Measurements from ENCODE around the gene MAEA. TPM values are rescaled to one million over a fixed set of nuclear protein-coding genes. Genes with fewer than 3 reads are reported as not detected.
"Not testable (repeated sequence)": the region's sequence is repeated elsewhere in the genome, so short reads cannot be mapped to it uniquely, and the experiment has no call there.

Gene MAEA
- total RNA-seq, 3 donors from 2014 or later, result 61.9 to 66.9 (median 65.3) TPM

DNA sequence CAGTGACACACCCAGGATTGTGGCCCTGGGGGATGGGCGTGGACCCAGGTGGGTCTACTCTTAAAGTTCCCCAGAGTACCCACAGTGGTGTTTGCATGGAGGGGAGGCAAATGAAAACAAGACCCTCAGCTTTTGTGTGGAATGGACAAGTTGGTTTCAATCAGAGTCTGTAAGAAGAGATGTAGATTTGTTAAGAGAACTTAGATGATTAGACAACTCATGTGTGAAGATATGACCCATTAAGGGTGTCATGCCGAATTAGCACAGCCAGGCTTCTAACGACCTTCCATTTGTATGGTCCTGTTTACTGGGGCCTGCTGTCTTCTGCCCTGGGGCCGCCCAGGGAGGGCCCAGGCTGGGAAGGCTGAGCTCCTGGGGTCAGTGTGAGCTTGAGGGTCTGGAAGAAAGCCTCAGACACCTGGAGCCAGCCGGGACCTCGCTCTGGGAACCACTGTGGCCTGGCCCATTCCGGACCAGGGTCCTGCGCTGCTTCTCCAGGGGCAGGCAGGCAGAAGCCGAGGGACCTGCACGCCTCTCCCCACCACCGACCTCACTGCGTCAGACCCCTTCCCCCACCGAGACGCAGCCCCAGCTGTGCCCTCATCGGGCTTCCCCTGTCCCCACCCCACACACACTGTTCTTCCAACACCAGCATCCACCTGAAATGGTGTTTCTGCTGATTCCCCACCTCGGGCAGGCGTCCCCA, 77.7 kb downstream of the MAEA start:
- no peaks in the 10 kb centered on the region for H3K4me1 Mint-ChIP-seq (ENCODE audit: low read depth)
- no peaks in the 10 kb centered on the region for H3K9me3 Mint-ChIP-seq
- no peak overlapping the region for H3K4me3 Mint-ChIP-seq
- H3K36me3 Mint-ChIP-seq (ENCODE audit: insufficient read depth), result peaks cover 15% of the 10 kb centered on the region
- no peak for DNase-seq
- H3K27me3 Mint-ChIP-seq (ENCODE audit: low read depth), result no peaks in the 10 kb centered on the region
- ATAC-seq, result no peak

DNA sequence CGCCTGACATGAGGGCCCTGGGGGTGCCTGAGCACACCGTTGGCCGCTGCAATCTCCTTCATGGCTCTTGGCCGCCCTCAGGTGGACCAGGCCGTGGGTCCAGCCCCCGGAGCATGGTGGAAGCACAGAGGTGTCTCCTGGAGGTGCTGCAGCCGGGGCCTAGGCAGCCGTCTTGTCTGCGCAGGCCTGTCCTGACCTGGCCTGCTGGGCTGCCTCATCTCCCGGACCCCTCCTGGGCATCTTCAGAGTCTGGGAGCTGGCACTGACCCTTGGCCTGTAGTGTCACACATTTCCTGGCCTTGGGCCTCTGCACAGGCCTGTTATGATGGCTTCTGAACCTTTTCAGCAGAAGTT, 78.2 kb downstream of the MAEA start:
- Mint-ChIP-seq H3K27me3 (ENCODE audit: low read depth) (no peaks in the 10 kb centered on the region), H3K36me3 (ENCODE audit: insufficient read depth) (peaks cover 20% of the 10 kb centered on the region), H3K9me3 (no peaks in the 10 kb centered on the region), H3K4me3 (no peak overlapping the region), H3K4me1 (ENCODE audit: low read depth) (no peaks in the 10 kb centered on the region)
- no peak for ATAC-seq
- no peak for DNase-seq

DNA sequence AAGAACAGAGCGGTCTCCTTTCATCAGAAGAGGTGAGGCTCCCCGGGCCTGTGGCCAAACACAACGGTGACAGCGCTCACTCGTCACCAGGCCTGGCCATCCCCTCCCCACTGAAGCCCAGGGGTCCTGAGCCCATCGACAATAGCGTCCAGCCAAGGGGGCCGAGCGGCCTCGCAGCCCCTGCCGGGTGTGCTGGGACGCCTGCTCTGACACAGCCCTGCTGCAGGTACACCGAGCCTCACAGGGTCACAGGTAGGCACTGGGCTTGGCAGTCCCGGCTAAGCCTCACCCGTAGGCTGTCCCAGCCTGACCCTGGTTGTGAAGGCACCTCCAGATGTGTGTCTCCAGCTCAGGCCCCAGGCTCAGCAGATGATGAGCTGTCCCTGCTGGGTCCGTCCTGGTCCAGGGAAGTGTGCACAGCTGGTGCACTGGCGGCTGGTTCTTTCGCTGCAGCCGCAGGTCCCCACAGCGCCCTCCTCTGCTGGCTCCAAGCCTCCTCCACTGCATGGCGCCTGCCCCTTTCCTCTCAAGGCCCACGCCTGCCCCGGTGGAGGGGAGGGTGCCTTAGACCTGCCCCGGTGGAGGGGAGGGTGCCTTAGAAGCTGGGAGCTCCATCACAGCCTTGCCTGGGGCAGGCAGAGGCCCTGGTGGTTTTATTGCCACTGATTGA, 78.9 kb downstream of the MAEA start:
- Mint-ChIP-seq H3K9me3 (no peaks in the 10 kb centered on the region), H3K27me3 (ENCODE audit: low read depth) (no peaks in the 10 kb centered on the region), H3K36me3 (ENCODE audit: insufficient read depth) (peaks cover 25% of the 10 kb centered on the region), H3K4me1 (ENCODE audit: low read depth) (no peaks in the 10 kb centered on the region), H3K4me3 (no peak overlapping the region)
- no peak for DNase-seq
- ATAC-seq, result no peak

DNA sequence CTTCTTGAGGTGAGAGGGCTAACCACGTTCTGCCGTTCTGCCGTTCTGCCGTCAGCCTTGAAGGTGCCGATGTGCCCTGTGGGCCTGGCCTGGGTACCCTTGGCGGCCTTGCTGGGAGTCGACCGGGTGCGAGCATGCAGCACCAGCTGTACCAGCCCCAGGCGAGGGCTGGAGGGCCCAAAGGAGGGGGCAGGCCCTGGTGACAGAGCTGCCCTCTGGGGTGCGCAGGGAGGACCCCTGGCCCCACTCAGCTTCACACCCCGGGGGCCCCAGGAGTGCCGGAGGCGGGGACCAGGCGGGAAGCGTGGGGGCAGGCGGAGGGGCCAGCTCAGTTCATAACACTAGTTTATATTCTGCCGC, 79.4 kb downstream of the MAEA start:
- H3K27me3 Mint-ChIP-seq (ENCODE audit: low read depth), result no peaks in the 10 kb centered on the region
- no peak overlapping the region for H3K4me3 Mint-ChIP-seq
- H3K9me3 Mint-ChIP-seq, result no peaks in the 10 kb centered on the region
- no peak for ATAC-seq
- H3K4me1 Mint-ChIP-seq (ENCODE audit: low read depth), result no peaks in the 10 kb centered on the region
- DNase-seq, result no peak
- peaks cover 28% of the 10 kb centered on the region for H3K36me3 Mint-ChIP-seq (ENCODE audit: insufficient read depth)

DNA sequence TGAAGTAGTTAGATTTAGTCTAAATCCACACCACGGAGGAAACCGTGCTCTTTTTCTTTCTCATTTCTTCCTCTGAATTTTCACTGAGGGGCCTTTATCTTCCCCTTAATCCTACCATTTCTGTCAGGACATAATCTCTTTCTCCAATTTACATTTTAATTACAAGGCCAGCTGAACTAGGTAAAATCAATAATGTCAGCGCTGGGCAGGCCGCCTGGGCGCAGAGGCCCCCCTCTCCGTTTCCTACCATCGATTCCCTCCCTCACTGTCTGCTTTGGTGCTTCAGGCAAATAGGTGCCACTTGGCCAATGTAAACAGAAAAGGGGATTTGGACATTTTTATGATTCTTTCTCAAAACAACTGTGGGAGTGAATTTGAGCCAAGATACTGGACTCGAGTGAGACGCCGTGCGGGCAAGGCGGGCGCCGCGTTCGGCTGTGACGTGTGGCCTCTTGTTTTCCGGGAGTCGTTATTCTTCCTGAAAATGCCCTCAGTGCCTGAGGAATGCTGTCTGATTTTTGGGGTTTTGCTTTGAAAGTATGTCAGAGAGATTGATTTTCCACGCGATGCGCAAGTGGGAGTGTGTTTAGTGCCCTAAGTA, 79.9 kb downstream of the MAEA start:
- Mint-ChIP-seq H3K9me3 (no peaks in the 10 kb centered on the region), H3K4me3 (no peak overlapping the region), H3K36me3 (ENCODE audit: insufficient read depth) (peaks cover 28% of the 10 kb centered on the region), H3K27me3 (ENCODE audit: low read depth) (no peaks in the 10 kb centered on the region), H3K4me1 (ENCODE audit: low read depth) (no peaks in the 10 kb centered on the region)
- DNase-seq (no peak), ATAC-seq (no peak)

DNA sequence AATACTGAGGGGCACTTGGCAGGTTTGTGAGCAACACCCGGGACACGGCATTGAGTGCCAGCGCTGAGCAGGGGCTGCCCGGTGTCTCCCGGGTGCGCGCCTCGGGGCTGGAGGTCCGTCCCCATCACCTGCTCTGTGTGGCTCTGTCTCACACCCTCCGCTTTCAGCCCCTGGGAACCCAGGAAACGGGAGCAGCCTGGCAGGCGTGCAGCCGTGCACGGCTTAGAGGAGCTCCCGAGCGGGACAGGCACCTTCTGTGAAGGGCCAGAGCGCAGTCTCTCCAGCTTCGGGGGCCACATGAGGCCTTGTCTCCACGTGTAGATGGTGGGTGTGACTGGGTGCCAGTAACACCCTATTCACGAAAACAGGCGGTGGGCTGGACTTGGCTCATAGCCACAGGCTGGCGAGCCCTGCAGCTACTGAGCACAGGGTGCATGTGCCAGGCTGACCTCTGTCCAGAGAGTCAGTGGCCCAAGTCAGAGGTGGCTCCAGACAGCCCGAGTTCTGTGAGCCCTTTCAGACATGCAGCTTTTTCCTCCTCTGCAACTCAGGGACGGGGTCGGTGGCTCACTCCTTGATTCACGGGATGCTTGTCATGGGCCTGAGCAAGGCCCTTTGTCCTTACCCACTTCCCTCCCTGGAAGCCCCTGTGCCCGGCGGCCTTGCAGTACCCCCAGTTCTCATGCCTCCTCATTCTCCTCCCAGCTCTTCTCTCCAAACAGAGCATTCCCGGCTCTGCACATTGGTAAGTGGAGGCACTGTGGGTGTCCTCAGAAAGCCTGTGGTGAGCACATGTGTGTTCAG, 80.8 kb downstream of the MAEA start:
- ATAC-seq (no peak), DNase-seq (no peak)
- Mint-ChIP-seq H3K9me3 (no peaks in the 10 kb centered on the region), H3K4me1 (ENCODE audit: low read depth) (no peaks in the 10 kb centered on the region), H3K36me3 (ENCODE audit: insufficient read depth) (peaks cover 28% of the 10 kb centered on the region), H3K27me3 (ENCODE audit: low read depth) (no peaks in the 10 kb centered on the region), H3K4me3 (no peak overlapping the region)

DNA sequence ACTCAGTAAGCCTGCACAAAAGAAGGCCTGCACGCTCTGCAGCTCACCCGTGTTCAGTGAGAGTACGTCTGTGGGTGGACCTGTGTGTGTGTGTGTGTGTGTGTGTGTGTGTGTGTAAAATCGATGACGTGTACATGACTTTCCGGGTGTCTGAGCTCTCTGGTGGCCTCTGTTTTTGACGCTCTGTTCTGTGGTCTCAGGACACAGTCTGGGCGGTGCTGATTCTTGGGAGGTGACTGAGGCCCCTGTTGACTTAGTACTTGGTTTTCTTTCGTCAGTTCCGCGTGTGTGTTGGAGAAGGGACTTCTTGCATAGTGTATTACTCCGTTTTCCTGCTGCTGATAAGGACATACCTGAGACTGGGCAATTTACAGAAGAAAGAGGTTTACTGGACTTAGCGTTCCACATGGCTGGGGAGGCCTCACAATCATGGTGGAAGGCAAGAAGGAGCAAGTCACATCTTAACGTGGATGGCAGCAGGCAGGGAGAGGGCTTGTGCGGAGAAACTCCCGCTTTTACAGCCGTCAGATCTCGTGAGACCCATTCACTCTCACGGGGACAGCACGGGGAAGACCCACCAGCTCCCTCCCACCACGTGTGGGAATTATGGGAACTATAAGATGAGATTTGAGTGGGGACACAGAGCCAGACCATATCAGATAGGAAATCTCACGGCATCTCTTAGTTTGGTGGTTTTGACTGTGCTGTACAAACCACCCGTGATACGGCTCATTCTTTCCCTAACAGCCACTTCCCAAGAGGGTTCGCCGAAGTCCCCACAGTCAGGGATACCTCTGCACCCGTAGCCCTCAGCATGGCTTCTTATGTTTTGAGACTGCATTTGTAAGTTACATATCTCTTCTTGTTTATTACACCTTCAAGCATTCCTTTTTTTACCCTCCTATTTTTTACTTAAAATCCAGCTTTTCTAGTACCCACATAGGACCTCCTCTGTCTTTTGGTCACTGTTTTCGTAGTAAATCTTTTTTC, 81.8 kb downstream of the MAEA start:
- Mint-ChIP-seq H3K9me3 (no peaks in the 10 kb centered on the region), H3K36me3 (ENCODE audit: insufficient read depth) (peaks cover 28% of the 10 kb centered on the region), H3K4me1 (ENCODE audit: low read depth) (no peaks in the 10 kb centered on the region), H3K4me3 (no peak overlapping the region), H3K27me3 (ENCODE audit: low read depth) (no peaks in the 10 kb centered on the region)
- ATAC-seq (no peak), DNase-seq (no peak)

DNA sequence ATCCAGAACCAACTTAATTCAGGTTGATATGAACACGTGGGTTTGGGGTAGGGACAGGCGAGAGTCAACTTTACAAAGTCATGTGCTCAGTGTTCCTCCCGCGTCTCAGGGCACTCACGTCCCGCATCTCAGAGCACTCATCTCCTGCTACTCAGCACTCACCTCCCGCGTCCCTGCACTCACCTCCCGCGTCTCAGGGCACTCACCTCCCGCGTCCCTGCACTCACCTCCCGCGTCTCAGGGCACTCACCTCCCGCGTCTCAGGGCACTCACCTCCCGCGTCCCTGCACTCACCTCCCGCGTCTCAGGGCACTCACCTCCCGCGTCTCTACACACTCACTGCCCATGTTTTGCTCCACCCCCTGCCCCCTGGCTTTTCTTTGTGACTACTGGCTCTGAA, 82.9 kb downstream of the MAEA start:
- ATAC-seq; H3K4me3 Mint-ChIP-seq; DNase-seq; H3K9me3 Mint-ChIP-seq; H3K27me3 Mint-ChIP-seq (ENCODE audit: low read depth); H3K4me1 Mint-ChIP-seq (ENCODE audit: low read depth): not testable (repeated sequence)
- peaks cover 28% of the 10 kb centered on the region for H3K36me3 Mint-ChIP-seq (ENCODE audit: insufficient read depth)

DNA sequence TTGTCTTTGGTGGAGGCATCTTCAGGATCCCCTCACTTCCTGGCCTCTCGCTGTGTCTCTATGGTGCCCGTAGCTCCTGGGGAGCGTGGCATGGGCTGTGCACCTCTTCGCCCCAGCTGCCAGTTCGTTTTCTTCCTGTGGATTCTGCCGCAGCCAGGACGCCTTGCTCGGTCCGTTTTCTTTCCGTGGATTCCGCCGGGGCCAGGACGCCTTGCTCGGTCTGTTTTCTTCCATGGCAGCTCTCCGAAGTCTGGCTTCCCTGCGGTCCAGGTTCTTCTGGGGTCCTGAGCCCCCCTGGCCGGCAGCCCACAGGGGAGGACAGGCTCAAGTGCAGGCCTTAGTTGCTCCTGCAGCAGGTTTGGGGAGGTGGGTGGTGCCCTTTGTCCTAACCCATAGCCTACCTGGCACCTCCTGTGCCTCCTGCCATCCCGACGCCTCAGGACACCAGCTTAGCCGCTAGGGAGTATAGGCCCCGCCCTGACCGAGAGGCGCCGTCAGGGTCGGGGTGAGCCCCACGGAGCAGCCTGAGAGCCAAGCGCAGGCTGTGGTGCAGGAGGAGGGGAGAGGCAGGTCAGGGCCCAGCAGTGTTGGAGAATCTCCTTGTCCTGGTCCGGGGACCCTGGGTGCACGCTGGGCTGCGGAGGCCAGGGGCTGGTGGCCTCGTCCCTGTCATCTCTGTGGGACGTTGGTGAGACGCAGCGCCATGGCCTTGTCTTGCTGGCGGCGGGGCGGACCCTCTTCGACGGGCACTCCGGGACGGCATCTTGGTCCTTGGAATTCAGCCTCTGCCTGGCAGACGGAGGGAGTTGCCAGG, 84.4 kb downstream of the MAEA start:
- Mint-ChIP-seq H3K27me3 (ENCODE audit: low read depth) (no peaks in the 10 kb centered on the region), H3K9me3 (no peaks in the 10 kb centered on the region), H3K4me3 (no peak overlapping the region), H3K4me1 (ENCODE audit: low read depth) (no peaks in the 10 kb centered on the region), H3K36me3 (ENCODE audit: insufficient read depth) (peaks cover 28% of the 10 kb centered on the region)
- ATAC-seq (no peak), DNase-seq (no peak)

DNA sequence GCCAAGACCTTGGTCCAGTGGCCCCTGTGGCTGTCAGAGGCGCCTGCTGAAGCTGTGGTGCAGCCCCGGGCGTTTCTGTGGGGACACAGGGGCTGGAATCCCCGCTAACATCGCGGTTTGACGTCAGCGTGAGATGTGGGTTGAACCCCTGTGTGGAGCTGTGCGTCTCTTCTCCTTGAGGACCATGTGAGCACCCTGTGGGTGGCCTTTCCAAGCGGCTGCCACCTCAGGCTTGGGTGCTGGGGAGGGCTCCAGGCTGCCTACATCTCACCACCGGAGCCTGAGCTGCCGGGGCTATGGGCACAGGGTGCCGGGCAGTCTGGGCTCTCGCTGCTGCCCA, 85.0 kb downstream of the MAEA start:
- H3K4me1 Mint-ChIP-seq (ENCODE audit: low read depth), result no peaks in the 10 kb centered on the region
- no peaks in the 10 kb centered on the region for H3K9me3 Mint-ChIP-seq
- H3K36me3 Mint-ChIP-seq (ENCODE audit: insufficient read depth), result peaks cover 25% of the 10 kb centered on the region
- no peak for ATAC-seq
- DNase-seq, result no peak
- no peaks in the 10 kb centered on the region for H3K27me3 Mint-ChIP-seq (ENCODE audit: low read depth)
- H3K4me3 Mint-ChIP-seq, result no peak overlapping the region

DNA sequence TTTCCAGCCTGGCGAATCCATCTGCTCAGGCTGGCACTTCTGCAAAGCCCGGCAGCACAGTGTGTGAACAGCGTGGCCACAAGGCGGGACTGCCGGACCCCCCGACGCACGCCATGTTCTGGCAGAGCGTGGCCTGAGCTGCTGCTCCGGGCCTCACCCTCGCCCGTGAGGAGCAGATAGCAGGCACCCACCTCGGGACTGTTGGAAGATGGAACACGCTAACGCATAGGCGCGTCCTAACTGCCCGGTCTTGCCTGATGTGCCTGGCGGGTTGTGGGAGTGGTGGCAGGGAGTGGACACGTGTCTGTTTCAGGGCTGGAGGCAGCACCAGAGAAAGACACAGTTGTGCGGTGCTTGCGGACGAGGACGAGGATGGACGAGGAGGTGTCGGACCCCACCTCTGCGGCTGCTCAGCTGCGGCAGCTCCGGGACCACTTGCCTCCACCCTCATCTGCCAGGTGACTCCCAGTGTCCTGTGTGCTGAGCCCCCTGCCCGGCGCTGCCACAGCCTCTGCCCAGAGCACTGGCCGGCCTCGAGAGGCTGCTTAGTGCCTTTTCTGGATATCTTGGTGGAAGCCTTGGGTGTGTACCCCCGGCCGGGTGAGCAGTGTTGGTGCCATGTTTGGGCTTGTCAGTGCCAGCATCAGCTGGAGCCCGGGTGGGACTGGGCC, 85.5 kb downstream of the MAEA start:
- no peaks in the 10 kb centered on the region for H3K27me3 Mint-ChIP-seq (ENCODE audit: low read depth)
- no peak overlapping the region for H3K4me3 Mint-ChIP-seq
- no peaks in the 10 kb centered on the region for H3K9me3 Mint-ChIP-seq
- no peaks in the 10 kb centered on the region for H3K4me1 Mint-ChIP-seq (ENCODE audit: low read depth)
- H3K36me3 Mint-ChIP-seq (ENCODE audit: insufficient read depth), result peaks cover 25% of the 10 kb centered on the region
- ATAC-seq, result no peak
- DNase-seq, result no peak

DNA sequence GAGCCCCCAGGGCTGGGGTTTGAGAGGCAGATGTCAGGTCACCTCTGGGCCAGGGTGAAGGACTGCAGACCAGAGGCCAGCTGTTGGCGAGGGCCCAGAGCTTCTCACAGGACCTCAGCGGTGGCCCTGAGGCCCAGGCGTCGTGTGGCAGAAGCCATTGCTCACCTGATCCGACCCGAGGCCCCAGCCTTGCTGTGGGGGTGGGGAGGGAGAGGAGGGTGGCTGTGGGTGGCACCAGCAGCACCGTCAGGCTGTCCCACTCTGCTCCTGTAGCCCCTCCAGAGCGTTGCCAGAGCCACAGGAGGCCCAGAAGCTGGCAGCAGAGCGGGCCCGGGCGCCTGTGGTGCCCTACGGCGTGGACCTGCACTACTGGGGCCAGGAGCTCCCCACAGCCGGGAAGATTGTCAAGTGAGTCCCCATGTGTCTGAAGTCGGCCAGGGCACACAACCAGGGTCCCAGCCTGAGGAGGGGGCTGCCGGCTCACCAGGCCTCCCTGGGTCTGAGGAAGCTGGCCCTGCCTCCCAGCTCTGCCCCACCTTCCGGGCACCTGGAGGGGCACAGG, 86.2 kb downstream of the MAEA start:
- no peaks in the 10 kb centered on the region for H3K9me3 Mint-ChIP-seq
- no peaks in the 10 kb centered on the region for H3K27me3 Mint-ChIP-seq (ENCODE audit: low read depth)
- H3K36me3 Mint-ChIP-seq (ENCODE audit: insufficient read depth), result peaks cover 25% of the 10 kb centered on the region
- H3K4me3 Mint-ChIP-seq, result no peak overlapping the region
- no peaks in the 10 kb centered on the region for H3K4me1 Mint-ChIP-seq (ENCODE audit: low read depth)
- DNase-seq (no peak), ATAC-seq (no peak)
